NCI-H1694 treated with DMSO at 0.1 percent for 48 hours (cell line): ENCODE results near the gene KMT2B.
"Not testable (repeated sequence)": the region's sequence is repeated elsewhere in the genome, so short reads cannot be mapped to it uniquely, and the experiment has no call there.

Experiments
- DNase-seq: peaks from one replicate; lab custom pipeline; 2025; lab: John Stamatoyannopoulos, UW

KMT2B gene

DNA sequence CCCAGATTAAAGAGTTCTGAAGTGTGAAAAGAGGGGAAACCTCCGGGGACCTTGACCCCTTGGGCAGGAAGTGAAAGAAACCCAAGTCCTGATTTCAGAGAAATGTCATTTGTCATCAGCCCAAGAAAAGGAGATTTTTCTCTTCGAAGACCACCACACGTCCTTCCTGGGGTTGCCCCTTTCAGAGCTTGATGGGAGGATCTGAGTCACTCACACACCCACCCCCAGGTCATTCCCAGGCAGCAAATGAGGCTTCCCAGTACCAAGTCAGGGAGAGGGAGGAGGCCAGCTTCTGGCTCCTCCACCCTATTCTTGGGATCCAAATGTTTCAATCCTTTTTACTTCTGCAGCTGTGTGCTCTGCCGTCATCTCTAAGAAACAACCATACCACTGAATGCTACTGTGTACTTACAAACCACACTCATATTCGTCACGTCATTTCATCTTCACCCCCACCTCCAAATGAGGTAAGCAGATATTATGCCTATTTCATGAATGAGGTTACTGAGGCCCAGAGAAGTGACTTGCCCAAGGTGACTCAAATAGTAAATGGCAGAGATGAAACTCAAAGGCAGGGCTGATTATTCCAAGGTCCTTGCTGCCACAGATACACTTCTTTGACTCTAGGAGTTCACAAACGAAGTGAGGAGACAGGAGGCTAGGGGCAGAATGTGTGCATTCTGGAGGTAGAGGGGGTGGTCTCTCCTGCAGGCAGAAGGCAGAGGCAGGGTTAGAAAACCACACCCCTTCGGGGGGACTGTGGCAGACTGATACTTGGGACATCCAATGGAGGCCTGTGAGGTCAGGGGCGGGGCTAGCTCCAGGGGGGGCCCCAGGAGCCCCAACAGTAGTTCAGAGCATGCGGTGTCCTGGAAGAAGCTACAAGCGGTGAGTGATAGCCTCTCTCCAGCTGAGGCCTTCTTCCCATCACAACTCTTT lies 5.0 kb upstream of the KMT2B start:
- no peak for DNase-seq

DNA sequence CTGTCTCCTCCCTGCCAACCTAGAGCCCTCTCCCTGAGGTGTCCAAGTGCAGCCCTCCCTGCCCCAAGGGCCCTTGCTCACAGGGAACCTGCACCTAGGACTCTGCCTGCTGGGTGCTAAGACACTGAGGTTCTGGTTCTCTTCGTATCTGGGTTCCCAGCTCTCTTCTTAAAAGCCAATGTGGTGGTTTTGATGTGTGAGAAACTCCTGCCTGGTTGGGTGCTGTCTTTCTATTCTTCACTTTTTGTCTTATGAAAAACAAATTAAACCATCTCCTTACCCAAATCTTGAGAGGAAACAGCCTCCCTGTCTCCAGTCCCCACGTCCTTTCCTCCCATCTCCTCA lies 4.3 kb upstream of the KMT2B start:
- DNase-seq = no peak

DNA sequence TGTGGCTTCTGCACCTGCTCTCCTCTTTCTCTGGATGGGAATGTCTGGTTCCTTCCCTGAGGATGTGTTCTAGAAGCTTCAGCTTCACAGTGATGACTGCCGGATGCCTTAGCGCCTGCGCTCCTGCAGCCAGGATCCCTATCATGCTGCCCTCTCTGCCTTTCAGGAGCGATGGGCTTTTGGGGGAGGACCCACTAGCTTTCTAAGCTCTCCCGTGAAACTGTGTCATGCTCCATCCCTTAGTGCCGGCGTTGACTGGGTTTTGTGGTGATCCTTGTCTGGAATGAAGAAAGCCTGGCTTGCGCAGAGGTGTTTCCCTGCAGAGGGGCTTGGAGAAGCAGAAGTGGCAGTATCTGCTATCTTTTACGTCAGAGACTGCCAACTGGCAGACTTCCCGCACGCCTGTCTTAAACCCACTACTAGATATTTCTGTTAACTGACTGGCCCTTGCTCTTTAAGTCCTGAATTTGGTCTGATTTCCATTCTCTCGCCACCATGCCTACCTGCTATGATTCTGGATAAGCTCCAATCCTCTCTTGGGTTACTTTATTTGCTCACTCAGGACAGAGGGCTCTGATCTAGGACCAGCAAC lies 3.8 kb upstream of the KMT2B start:
- no peak for DNase-seq

DNA sequence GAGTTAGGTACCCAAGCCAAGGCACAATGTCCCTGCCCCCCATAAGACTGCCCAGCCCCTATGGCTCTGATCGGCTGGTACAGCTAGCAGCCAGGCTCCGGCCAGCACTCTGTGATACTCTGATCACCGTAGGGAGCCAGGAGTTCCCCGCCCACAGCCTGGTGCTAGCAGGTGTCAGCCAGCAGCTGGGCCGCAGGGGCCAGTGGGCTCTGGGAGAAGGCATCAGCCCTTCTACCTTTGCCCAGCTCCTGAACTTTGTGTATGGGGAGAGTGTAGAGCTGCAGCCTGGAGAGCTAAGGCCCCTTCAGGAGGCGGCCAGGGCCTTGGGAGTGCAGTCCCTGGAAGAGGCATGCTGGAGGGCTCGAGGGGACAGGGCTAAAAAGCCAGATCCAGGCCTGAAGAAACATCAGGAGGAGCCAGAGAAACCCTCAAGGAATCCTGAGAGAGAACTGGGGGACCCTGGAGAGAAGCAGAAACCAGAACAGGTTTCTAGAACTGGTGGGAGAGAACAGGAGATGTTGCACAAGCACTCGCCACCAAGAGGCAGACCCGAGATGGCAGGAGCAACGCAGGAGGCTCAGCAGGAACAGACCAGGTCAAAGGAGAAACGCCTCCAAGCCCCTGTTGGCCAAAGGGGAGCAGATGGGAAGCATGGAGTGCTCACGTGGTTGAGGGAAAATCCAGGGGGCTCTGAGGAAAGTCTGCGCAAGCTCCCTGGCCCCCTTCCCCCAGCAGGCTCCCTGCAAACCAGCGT lies 3.0 kb upstream of the KMT2B start:
- no peak for DNase-seq

DNA sequence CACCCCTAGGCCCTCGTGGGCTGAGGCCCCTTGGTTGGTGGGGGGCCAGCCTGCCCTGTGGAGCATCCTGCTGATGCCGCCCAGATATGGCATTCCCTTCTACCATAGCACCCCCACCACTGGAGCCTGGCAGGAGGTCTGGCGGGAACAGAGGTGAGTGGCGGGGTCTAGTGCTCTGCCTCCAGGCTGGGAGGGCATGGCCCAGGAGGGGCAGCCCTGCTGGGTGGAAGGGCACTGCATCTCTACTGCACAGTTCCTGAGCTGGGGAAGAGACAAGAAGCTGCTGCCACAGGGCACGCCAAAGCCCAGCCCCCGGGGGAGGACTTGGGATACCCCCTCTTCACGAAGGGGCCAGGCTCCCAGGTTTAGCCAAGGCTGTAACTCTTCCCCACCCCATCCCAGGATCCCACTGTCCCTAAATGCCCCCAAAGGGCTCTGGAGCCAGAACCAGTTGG lies 2.4 kb upstream of the KMT2B start:
- DNase-seq = no peak

DNA sequence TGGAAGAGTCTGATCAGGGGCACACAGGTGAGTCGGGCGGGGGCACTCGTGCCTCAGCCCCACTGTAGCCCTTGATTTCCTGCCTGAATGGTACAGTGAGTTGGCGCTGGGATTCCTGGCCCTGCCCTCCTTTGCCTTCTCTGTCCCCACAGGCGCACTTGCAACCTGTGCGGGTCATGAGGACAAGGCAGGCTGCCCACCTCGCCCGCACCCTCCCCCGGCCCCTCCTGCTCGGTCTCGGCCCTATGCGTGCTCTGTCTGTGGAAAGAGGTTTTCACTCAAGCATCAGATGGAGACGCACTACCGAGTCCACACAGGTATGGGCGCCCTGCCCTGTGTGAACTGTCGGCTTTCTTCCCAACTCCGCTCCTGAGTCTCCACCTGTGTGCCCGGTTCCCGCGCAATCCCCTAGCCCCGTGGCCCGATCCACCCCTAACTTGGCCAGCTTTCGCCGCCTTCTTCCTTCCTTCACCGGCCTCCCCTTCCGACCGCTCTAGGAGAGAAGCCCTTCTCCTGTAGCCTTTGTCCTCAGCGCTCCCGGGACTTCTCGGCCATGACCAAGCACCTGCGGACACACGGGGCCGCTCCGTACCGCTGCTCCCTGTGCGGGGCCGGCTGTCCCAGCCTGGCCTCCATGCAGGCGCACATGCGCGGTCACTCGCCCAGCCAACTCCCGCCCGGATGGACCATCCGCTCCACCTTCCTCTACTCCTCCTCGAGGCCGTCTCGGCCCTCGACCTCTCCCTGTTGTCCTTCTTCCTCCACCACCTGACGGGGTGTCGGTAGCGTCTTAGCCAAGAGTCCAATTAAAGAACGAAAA lies 1.6 kb upstream of the KMT2B start:
- no peak for DNase-seq

DNA sequence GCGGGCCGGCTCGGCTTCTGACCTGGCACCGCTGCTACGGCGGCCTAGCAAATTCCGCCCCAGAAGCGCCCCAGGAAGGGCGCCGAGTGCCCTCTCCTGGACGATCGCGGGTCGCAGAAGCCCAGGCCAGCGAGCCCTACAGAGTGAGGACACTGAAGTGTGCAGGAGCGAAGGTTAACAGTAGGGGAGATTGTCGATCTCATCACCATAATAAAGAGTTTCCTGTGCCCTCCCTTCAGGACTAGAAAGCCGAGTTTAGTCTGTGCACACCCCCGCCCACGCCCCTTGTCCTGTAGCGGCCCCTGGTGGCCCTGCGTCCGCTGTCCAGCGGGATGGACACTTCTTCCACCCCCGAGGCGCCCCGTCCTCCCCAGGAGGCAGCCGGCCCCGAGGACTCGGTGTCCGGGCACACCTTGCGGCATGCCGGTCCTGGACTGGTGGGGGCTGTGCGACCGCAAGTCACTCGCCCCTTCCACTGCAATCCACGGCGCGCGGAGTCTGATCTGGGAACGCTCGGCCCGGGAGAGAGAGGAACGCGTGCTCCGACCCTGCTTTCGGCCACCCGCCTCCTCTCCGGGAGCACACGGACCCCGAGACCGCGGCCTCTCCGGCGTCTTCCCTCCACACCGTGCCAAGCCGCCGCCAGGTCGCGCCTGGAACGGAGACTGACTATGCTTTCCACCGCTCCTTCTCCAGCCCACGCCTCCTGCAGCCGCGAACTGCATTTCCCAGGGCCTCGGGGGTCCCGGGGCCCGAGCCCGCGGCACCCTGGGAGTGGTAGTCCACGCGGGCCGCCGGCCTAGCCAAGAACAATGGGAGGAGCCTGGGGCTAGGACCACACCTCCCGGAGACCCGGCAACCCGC lies 770 bp upstream of the KMT2B start:
- peak; percentile 93 for DNase-seq

DNA sequence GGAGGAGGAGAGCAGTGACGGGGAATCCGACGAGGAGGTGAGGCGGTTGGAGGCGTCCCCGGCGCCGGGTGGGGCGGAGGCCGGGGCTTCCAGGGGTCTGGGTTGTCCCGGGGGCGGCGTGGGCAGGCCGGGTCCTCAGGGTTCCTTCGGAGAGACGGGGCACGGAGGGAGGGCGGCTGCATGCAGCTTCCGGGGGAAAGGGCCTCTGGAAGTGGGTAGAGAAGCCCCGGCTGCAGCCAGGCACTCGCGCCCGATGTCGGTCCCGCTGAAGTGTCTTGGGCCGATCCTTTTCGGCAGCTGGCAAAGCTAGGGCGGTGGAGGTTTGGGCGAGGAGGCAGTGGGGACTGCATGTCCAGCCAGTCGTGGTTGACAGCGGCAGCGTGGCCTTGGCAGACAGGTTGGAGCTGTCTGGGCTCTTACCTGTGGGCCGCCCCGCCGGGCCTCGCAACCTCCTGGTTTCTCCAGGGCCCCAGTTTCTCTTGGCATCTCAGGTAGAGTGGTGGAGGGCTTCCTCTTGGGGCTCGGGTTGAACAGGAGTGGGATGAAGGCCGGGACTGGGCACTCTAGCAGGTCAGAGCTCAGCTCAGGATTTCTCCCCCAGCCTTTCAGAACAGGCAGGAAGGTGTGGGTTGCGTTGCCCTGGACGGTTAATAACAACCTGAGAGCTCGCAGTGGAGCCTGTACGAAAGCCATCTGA lies 690 bp downstream of the KMT2B start:
- DNase-seq = no peak

DNA sequence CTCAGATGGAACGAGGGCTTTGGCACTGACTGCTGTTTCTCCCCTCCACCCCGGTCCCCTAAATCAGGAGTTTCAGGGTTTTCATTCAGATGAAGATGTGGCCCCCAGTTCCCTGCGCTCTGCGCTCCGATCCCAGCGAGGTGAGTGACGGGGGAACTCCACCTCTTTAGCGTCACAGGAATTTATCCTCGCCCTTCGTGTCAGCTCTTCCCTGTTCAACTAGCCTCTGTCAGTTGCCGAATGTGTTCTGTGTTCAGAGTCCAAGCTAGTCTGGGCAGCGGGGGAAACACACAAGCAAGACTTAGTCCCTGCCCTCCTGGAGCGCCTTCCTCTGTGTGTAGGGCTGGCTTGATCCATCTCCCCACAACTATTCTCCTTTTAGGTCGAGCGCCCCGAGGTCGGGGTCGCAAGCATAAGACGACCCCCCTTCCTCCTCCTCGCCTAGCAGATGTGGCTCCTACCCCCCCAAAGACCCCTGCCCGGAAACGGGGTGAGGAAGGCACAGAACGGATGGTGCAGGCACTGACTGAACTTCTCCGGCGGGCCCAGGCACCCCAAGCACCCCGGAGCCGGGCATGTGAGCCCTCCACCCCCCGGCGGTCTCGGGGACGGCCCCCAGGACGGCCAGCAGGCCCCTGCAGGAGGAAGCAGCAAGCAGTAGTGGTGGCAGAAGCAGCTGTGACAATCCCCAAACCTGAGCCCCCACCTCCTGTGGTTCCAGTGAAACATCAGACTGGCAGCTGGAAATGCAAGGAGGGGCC lies 1.8 kb downstream of the KMT2B start:
- DNase-seq = no peak

DNA sequence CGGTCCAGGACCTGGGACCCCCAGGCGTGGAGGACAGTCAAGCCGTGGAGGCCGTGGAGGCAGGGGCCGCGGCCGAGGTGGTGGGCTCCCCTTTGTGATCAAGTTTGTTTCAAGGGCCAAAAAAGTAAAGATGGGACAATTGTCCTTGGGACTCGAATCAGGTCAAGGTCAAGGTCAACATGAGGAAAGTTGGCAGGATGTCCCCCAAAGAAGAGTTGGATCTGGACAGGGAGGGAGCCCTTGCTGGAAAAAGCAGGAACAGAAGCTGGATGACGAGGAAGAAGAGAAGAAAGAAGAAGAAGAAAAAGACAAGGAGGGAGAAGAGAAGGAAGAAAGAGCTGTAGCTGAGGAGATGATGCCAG lies 2.3 kb downstream of the KMT2B start:
- DNase-seq = no peak

DNA sequence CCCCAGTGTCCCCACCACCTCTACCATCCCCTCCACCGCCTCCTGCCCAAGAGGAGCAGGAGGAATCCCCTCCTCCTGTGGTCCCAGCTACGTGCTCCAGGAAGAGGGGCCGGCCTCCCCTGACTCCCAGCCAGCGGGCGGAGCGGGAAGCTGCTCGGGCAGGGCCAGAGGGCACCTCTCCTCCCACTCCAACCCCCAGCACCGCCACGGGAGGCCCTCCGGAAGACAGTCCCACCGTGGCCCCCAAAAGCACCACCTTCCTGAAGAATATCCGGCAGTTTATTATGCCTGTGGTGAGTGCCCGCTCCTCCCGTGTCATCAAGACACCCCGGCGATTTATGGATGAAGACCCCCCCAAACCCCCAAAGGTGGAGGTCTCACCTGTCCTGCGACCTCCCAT lies 2.8 kb downstream of the KMT2B start:
- DNase-seq = no peak

DNA sequence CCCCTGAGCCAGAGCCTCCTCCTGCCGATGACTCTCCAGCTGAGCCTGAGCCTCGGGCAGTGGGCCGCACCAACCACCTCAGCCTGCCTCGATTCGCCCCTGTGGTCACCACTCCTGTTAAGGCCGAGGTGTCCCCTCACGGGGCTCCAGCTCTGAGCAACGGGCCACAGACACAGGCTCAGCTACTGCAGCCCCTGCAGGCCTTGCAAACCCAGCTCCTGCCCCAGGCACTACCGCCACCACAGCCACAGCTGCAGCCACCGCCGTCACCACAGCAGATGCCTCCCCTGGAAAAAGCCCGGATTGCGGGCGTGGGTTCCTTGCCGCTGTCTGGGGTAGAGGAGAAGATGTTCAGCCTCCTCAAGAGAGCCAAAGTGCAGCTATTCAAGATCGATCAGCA lies 3.6 kb downstream of the KMT2B start:
- no peak for DNase-seq

DNA sequence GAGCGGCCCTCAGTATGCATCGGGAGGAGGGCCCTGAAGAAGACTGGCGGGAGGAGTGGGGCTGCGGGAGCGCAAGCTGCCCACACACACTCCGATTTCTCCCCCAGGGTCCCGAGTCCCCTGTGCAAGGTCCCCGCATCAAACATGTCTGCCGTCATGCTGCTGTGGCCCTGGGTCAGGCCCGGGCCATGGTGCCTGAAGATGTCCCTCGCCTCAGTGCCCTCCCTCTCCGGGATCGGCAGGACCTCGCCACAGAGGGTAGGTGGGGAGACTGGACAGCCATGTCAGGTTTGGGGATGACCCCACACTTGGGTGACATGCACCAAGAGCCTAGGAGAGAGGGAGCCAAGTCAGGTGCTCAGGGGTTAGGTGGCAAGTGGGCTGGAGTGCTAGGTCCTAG lies 4.7 kb downstream of the KMT2B start:
- no peak for DNase-seq

DNA sequence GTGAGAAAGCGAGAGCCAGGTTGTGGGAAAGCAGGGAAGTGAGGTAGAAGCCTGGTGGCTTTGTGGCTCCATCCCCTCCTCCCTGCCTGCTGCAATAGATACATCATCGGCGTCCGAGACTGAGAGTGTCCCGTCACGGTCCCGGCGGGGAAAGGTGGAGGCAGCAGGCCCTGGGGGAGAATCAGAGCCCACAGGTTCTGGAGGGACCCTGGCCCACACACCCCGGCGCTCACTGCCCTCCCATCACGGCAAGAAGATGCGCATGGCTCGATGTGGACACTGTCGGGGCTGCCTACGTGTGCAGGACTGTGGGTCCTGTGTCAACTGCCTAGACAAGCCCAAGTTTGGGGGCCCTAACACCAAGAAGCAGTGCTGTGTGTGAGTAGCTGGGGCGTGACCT lies 5.1 kb downstream of the KMT2B start:
- DNase-seq = no peak

DNA sequence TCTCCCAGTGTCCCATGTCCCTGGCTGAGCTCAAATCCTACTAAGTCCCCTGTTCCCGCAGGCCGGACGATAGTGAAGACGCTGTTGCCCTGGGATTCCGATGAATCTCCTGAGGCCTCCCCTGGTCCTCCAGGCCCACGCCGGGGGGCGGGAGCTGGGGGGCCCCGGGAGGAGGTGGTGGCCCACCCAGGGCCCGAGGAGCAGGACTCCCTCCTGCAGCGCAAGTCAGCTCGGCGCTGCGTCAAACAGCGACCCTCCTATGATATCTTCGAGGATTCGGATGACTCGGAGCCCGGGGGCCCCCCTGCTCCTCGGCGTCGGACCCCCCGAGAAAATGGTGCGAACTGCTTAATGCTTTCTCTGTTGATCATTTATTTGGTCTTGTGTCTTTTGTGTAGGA lies 5.9 kb downstream of the KMT2B start:
- DNase-seq = no peak

DNA sequence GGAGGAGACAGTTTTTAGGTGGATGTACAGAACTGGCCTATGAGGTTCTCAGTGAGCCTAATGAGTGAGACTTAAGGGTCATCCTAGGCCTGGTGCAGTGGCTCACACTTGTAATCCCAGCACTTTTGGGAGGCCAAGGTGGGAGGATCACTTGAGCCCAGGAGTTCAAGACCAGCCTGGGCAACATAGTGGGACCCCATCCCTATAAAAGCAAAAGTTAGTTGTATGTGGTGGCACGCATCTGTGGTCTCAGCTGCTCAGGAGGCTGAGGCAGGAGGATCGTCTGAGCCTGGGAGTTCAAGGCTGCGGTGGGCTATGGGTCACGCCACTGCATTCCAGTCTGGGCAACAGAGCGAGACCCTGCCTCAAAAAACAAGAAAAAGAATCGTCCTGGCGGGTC lies 6.3 kb downstream of the KMT2B start:
- not testable (repeated sequence) for DNase-seq

DNA sequence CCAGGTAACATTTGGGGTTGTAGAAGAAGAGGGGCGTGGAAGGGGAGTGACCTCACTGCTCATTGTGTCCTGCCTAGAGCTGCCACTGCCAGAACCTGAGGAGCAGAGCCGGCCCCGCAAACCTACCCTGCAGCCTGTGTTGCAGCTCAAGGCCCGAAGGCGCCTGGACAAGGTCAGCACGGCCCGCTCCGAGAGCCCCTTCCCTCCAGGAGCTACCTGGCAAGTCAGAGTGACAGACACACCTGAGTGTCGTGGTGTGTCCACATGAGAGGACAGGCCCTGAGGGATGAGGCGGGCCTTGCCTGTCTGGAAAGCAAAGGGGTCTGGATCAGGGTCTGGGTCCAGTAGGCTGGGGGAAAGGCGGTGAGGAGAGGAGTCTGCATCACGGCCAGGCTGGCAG lies 6.8 kb downstream of the KMT2B start:
- no peak for DNase-seq

DNA sequence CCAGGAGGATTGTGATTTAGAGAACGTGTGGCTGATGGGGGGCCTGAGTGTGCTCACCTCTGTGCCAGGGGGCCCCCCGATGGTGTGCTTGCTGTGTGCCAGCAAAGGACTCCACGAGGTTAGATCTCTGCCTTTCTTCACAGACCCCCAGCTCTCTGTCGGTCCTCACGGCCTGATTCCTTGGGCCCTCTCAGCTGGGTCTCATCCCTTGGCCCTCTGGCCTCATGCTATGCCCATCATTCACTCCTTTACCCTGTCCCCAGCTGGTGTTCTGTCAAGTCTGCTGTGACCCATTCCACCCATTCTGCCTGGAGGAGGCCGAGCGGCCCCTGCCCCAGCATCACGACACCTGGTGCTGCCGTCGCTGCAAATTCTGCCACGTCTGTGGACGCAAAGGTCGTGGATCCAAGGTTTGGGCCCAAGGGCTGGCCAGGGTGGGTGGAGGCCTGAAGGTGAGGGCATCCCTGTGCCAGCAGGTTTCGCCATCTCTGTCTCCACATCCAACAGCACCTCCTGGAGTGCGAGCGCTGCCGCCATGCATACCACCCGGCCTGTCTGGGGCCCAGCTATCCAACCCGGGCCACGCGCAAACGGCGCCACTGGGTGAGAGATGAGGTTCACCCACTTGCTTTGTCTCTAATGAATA lies 7.5 kb downstream of the KMT2B start:
- DNase-seq = no peak
